Stimulated activated CD4-positive, alpha-beta T cell treated with anti-CD3 and anti-CD28 coated beads, Interleukin-2, amount 100 ng/mL, for 48 hours (primary cell): ENCODE results near the gene YIPF5.

Source experiments
- DNase-seq, 2 donors: peaks; one replicate each; pipeline ENCODE4 v3.0.0-alpha.2; 2020

The YIPF5 gene

GRCh38 chr5:144170276-144171024 lies at the start of gene YIPF5, which contains the start of gene KCTD16:
Gene YIPF5 (minus strand): TSS chr5:144170659. CDS start chr5:144169955, 704 bp downstream.
Gene KCTD16 (plus strand): TSS chr5:144170873.
- DNase-seq, result peak; percentile 92 to 94

GRCh38 chr5:144219869-144220268 lies 49.4 kb upstream of the YIPF5 start:
- no peak for DNase-seq

- DNase-seq, result no peak
Observed at GRCh38 chr5:144210655-144211054, 40.2 kb upstream of the YIPF5 start.

GRCh38 chr5:144209361-144209760 lies 38.9 kb upstream of the YIPF5 start:
- DNase-seq, result no peak

- DNase-seq, result no peak
Observed at GRCh38 chr5:144207875-144208444, 37.5 kb upstream of the YIPF5 start.

GRCh38 chr5:144206141-144206540 lies 35.7 kb upstream of the YIPF5 start:
- no peak for DNase-seq

- no peak for DNase-seq
Observed at GRCh38 chr5:144205141-144205551, 34.7 kb upstream of the YIPF5 start.

- DNase-seq, result peak in 1 of 2 donors; percentile 34
Observed at GRCh38 chr5:144203750-144204596, 33.5 kb upstream of the YIPF5 start.

- no peak for DNase-seq
Observed at GRCh38 chr5:144202726-144203125, 32.3 kb upstream of the YIPF5 start.

GRCh38 chr5:144202072-144202471 lies 31.6 kb upstream of the YIPF5 start:
- DNase-seq, result no peak

GRCh38 chr5:144201588-144201987 lies 31.1 kb upstream of the YIPF5 start:
- no peak for DNase-seq

- no peak for DNase-seq
Observed at GRCh38 chr5:144198386-144198785, 27.9 kb upstream of the YIPF5 start.

GRCh38 chr5:144196612-144197011 lies 26.2 kb upstream of the YIPF5 start:
- no peak for DNase-seq

- DNase-seq, result no peak
Observed at GRCh38 chr5:144195448-144195847, 25.0 kb upstream of the YIPF5 start.

- DNase-seq, result no peak
Observed at GRCh38 chr5:144194144-144194543, 23.7 kb upstream of the YIPF5 start.

- DNase-seq, result no peak
Observed at GRCh38 chr5:144192661-144193060, 22.2 kb upstream of the YIPF5 start.

- no peak for DNase-seq
Observed at GRCh38 chr5:144191998-144192397, 21.5 kb upstream of the YIPF5 start.

GRCh38 chr5:144191531-144191930 lies 21.1 kb upstream of the YIPF5 start:
- no peak for DNase-seq

- peak; percentile 41 to 55 for DNase-seq
Observed at GRCh38 chr5:144189800-144190429, 19.5 kb upstream of the YIPF5 start.

GRCh38 chr5:144187699-144188294 lies 17.3 kb upstream of the YIPF5 start:
- DNase-seq, result peak; percentile 43 to 49

GRCh38 chr5:144183254-144183889 lies 12.9 kb upstream of the YIPF5 start:
- no peak for DNase-seq

GRCh38 chr5:144179226-144179625 lies 8.8 kb upstream of the YIPF5 start:
- no peak for DNase-seq
